GM21447 (cell line): ENCODE data around the gene ALG10.
"Not testable (repeated sequence)": the region's sequence is repeated elsewhere in the genome, so short reads cannot be mapped to it uniquely, and the experiment has no call there.

Experiments used
- ATAC-seq: cut with Tn5 transposase; IDR thresholded peaks from one replicate; pipeline ENCODE4 v1.9.1; 2021; ENCODE audit not compliant: unreplicated experiment

The ALG10 gene, protein sequence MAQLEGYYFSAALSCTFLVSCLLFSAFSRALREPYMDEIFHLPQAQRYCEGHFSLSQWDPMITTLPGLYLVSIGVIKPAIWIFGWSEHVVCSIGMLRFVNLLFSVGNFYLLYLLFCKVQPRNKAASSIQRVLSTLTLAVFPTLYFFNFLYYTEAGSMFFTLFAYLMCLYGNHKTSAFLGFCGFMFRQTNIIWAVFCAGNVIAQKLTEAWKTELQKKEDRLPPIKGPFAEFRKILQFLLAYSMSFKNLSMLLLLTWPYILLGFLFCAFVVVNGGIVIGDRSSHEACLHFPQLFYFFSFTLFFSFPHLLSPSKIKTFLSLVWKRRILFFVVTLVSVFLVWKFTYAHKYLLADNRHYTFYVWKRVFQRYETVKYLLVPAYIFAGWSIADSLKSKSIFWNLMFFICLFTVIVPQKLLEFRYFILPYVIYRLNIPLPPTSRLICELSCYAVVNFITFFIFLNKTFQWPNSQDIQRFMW

DNA sequence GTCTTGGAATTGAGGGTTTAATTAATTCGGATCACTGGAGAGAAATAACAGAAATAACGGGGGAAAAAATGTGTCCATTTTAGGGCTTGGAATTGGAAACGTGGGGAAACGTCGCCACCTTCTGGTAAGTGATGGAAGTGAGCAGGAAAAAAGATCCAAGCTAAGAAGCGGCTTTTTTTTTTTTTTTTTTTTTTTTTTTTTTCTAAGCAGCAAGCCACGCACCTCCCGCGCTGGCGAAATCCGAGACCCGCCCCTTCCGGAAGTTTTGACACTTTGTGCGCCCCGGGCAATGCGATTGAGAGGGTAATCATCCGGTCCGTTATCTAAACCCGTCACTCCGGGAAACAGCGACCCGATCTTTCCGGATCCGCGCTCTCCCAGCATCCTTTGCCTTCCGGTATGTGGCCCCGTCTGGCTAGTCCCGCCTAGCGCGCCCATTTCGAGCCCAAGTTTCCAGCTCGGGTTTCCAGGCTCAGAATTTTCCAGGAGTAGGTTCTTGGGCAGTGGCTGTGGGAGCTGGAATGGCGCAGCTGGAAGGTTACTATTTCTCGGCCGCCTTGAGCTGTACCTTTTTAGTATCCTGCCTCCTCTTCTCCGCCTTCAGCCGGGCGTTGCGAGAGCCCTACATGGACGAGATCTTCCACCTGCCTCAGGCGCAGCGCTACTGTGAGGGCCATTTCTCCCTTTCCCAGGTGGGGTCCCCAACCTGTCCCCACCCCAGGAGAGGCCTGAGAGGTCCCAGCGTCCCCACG, at the start of gene ALG10:
ALG10 (plus strand) TSS at position 418 of the 752 bp plus-strand sequence; CDS start at position 522, 104 bp downstream.
- ATAC-seq: peak; percentile 99

DNA sequence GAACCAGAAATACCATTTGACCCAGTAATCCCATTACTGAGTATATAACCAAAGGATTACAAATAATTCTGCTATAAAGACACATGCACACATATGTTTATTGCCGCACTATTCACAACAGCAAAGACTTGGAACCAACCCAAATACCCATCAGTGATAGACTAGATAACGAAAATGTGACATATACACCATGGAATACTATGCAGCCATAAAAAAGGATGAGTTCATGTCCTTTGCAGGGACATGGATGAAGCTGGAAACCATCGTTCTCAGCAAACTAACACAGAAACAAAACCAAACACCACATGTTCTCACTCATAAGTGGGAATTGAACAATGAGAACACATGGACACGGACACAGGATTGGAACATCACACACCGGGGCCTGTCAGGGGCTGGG, 49.4 kb upstream of the ALG10 start:
- not testable (repeated sequence) for ATAC-seq

DNA sequence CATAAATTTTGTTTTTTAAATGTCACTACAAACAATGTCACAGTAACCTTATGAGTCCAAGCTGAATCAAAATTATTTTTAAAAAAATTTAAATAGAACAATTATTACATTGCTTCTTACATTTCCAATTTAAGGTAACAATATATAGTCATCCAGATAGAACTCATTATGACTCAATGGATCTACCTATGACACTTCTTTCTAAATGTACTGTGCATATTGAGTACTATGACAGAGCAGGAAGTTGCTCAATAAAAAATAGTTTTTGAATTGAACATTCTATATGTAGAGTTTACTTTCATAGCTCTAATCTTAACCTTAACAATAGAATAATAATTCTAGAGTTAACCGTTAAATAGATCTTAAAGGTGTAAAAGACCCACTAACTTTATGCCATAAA, 44.4 kb upstream of the ALG10 start:
- ATAC-seq: no peak

DNA sequence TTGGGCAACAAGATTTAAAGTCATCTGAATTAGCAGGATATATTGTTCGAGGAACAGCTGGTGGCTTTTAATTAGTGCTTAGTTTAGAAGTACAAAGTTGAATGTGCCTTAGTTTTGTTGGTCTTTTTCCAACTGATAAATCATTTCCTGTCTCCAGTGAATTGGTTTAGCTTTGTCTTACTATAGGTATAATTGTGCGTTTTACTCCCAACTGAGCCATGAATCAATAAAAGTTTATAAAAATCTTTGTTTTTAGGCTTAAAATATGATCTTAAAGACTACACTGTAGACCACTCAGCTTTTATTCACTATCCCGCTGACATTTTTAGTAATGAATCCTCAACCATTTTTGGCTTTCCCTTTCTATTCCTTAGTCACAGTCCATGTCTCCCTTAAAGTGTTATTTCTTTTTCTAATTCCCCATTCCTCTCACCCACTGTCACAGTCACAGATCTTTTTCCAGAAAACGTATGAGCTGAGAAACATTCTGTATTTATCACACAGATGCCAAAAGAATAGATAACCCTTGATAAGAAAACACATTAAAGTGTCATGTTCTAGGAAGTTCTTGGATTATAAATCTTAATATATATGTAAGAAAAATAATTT, 34.0 kb upstream of the ALG10 start:
- ATAC-seq: no peak

DNA sequence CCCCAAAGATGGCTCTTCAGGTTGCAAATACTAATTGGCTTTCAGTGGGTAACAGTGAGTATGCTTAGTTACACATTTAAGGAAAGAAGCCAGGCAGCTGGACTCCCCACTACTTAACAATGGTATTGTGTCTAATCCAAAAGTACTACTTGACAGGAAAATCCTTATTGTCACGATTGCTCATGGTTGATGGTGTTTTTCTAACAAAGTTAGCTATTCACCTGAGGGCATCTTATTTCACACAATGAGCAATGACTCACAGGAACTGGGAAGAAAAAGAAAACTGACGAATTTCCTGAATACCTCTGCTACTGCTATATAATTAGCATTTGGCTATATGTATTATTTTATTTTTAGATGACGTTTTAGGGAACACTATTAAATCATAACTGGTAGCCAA, 33.4 kb upstream of the ALG10 start:
- no peak for ATAC-seq

GRCh38 chr12:33994857-33995808, 27.2 kb upstream of the ALG10 start:
- no peak for ATAC-seq

DNA sequence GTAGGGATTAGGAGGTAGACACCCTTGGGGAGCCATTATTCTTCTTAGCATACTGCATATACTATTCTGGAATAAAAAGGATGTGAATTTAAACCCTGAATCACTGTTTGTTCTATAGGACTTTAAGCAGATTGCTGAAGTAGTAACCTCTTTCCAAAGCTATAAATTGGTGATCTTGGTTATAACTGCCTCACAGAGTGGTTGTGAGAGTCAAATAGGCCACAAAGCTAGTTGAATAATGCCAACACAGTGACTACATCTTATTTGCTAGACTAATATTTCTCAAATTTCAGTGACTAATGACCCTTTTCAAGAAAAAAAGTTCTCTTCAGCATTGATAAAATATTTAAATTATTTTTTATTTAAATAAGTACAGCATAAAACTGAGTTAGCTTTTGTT, 13.5 kb upstream of the ALG10 start:
- ATAC-seq: not testable (repeated sequence)

GRCh38 chr12:34016361-34016760, 5.9 kb upstream of the ALG10 start:
- no peak for ATAC-seq

DNA sequence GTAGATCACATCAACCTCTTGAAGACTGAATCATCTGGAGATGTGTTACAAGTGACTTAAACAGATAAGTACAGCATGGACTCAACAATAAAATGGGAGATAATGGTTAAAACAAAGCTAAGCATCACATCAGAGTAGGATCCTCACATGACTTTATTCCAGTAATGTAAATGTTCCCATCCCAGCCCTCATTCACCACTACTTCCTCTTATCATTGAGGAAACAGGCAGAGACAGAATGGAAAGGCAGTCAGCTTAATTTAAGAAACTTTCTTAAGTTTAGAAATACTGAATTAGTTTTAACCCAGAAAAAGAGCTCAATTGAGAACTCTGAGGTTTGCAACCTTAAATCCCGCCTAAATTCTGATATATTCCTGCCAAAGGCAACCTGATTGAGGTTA, 1.2 kb upstream of the ALG10 start:
- no peak for ATAC-seq

GRCh38 chr12:34027661-34028060, 5.4 kb downstream of the ALG10 start:
- ATAC-seq: not testable (repeated sequence)

GRCh38 chr12:34030591-34030990, 8.3 kb downstream of the ALG10 start:
- no peak for ATAC-seq

DNA sequence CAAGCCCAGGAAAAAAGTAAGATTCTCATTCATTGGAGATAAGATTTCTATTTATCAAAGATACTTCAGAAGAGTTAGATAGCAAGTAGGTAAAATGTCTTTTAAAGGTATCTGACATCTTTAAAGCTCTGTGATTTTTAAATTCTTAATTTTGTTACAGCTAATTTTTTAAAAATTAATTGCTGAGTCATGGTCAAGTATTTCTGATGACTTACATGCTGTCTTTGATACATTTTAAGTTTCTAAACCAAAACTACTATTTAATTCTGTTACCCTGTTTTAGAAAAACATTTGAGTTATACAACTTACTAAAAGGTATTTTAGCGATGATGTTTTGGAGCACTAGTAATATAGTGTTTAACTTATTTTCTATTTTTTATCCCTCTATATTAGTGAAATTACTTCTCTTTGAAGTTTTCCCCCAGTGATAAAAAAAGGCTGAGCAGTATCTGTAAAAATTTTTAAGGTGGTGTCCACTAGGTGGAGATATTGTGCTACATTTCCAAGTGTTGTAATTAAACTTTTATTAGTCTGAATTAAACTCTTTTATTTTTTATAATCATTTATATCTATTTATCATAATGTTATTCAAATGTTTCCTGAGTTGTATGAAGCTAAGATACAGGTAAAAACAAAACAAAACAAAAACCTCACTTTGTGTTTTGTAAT, 11.5 kb downstream of the ALG10 start:
- ATAC-seq: peak; percentile 59

DNA sequence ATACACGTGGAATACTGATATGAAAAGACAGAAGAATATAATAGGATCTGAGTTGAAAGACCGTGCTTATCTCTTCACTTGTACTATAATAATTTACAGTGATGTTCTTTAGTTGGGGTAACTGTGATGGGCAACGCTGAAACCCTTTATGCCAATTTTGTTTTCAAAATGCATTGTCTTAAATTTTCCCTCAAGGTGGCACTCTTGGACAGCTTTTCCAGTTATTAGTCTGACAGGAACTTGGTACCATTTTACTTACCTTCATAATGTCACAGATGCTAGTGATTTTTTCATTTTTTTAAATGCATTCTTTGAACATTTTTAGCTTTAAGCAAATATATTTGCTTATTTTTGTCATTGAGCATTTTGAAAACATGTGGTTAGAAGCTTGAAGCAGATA, 16.1 kb downstream of the ALG10 start:
- ATAC-seq: not testable (repeated sequence)

- no peak for ATAC-seq
Observed at GRCh38 chr12:34046570-34046969, 24.3 kb downstream of the ALG10 start.

DNA sequence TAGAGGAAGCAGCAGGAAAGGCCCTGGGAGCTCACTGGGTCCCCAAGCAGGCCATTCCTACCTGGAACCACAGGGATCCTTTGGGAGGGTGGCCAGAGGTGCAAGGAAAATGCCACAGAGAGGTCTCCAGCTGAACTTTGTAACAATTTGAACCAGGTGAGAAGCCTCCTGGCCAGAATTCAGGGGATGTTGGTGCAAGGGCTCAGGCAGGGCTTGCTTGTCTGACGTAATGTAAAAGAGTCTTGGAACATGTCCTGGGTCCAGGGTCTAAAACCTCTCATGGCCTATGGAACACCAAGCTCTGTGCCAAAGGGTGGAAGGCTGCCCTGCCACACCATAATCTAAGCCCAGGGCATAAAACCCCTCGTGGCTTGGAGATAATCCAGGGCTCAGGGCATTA, 25.6 kb downstream of the ALG10 start:
- not testable (repeated sequence) for ATAC-seq

GRCh38 chr12:34048714-34049113, 26.4 kb downstream of the ALG10 start:
- no peak for ATAC-seq

GRCh38 chr12:34051486-34051885, 29.2 kb downstream of the ALG10 start:
- no peak for ATAC-seq

- no peak for ATAC-seq
Observed at GRCh38 chr12:34054938-34055337, 32.6 kb downstream of the ALG10 start.
